COLO668 (cell line): ENCODE measurements around the gene PHLPP2.
"Not testable (repeated sequence)": the region's sequence is repeated elsewhere in the genome, so short reads cannot be mapped to it uniquely, and the experiment has no call there.

Source experiments
- DNase-seq: peaks from one replicate; lab custom pipeline; 2025; ENCODE audit not compliant: unreplicated experiment; lab: John Stamatoyannopoulos, UW

Gene PHLPP2

GRCh38 chr16:71722801-71723536 lies 1.5 kb downstream of the PHLPP2 start:
- DNase-seq = peak; percentile 84

GRCh38 chr16:71721066-71721740 lies 3.3 kb downstream of the PHLPP2 start:
- no peak for DNase-seq

GRCh38 chr16:71712501-71712900 lies 12.0 kb downstream of the PHLPP2 start:
- DNase-seq = no peak

GRCh38 chr16:71711789-71712188 lies 12.7 kb downstream of the PHLPP2 start:
- no peak for DNase-seq

GRCh38 chr16:71709229-71709781 lies 15.2 kb downstream of the PHLPP2 start:
- no peak for DNase-seq

GRCh38 chr16:71708696-71709095 lies 15.8 kb downstream of the PHLPP2 start:
- no peak for DNase-seq

GRCh38 chr16:71707199-71707598 lies 17.3 kb downstream of the PHLPP2 start:
- DNase-seq = no peak

- no peak for DNase-seq
Observed at GRCh38 chr16:71706046-71706445, 18.5 kb downstream of the PHLPP2 start.

GRCh38 chr16:71703333-71703732 lies 21.2 kb downstream of the PHLPP2 start:
- DNase-seq = no peak

GRCh38 chr16:71700831-71701230 lies 23.7 kb downstream of the PHLPP2 start:
- DNase-seq = no peak

GRCh38 chr16:71698491-71698890 lies 26.0 kb downstream of the PHLPP2 start:
- no peak for DNase-seq

- DNase-seq = no peak
Observed at GRCh38 chr16:71693164-71693563, 31.3 kb downstream of the PHLPP2 start.

- DNase-seq = no peak
Observed at GRCh38 chr16:71689901-71690300, 34.6 kb downstream of the PHLPP2 start.

GRCh38 chr16:71687861-71688260 lies 36.6 kb downstream of the PHLPP2 start:
- no peak for DNase-seq

GRCh38 chr16:71684280-71684679 lies 40.2 kb downstream of the PHLPP2 start:
- not testable (repeated sequence) for DNase-seq

- no peak for DNase-seq
Observed at GRCh38 chr16:71681360-71681759, 43.1 kb downstream of the PHLPP2 start.

- DNase-seq = no peak
Observed at GRCh38 chr16:71676236-71676635, 48.3 kb downstream of the PHLPP2 start.

GRCh38 chr16:71675380-71675779 lies 49.1 kb downstream of the PHLPP2 start:
- DNase-seq = no peak

GRCh38 chr16:71674229-71674628 lies 50.3 kb downstream of the PHLPP2 start:
- no peak for DNase-seq

GRCh38 chr16:71673582-71673973 lies 50.9 kb downstream of the PHLPP2 start:
- DNase-seq = no peak

- no peak for DNase-seq
Observed at GRCh38 chr16:71672803-71673581, 51.5 kb downstream of the PHLPP2 start.

- no peak for DNase-seq
Observed at GRCh38 chr16:71672125-71672524, 52.4 kb downstream of the PHLPP2 start.
